Measurements from ENCODE around the gene C12orf60.
"Not testable (repeated sequence)": the region's sequence is repeated elsewhere in the genome, so short reads cannot be mapped to it uniquely, and the experiment has no call there.

The C12orf60 gene, protein sequence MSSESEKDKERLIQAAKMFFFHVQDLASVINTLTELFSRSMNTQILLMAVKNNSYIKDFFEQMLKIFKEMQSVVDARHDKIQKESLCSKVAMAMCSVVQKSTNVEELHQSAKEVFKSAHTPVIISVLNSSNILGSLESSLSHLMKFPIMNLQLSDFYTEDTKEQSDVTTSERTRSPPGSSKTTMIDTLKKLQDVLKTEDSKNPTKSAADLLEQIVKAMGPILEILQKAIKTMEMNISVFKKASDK

DNA sequence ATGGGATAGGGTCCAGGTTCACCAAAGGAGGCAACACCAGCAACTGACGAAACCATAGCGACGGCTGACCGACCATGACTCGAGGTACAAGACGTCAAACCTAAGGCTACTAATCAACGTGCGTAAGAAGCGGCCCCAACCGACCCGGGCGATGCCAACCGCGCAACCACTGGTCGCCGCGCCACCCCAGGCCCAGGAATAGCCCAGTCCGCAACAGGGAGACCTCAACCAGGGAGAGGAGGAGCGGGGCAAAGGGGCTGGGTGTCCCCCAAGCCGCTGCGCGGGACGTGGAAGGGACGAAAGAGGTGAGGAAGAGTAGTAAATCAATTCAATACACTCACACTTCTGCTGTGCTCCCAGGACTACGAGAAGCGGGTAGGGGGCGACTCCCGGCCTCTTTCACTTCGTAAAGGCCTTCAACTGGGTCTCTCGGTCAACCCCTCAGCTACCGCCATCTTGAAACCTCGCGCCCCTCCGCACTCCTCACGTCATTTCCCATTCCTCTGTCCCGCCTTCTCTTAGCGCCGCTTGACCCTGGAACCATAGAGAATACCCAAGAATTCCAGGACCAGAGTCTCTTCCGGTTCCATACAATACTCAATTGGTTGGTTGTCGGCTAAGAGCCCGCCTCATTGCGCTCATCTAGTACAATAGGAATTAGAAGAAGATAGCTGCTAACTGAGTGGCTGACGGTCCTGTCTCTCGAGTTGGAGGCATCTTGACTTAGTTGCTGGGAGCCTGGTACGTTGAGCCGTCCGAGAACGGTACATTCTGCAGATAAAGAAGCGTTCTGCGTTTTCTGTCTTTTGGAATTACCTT lies at the start of gene C12orf60, which contains the start of gene WBP11:
C12orf60 (plus strand) TSS at position 660 of the 819 bp plus-strand sequence. CDS start 19,266 bp downstream, outside the sequence.
WBP11 (minus strand) TSS at position 468 of the 819 bp plus-strand sequence. CDS start 2,095 bp downstream, outside the sequence.
- peak; percentile 97 for DNase-seq

GRCh38 chr12:14756334-14757143 lies 46.9 kb upstream of the C12orf60 start:
- DNase-seq = no peak

- not testable (repeated sequence) for DNase-seq
Measured at GRCh38 chr12:14759711-14760280, 43.7 kb upstream of the C12orf60 start.

DNA sequence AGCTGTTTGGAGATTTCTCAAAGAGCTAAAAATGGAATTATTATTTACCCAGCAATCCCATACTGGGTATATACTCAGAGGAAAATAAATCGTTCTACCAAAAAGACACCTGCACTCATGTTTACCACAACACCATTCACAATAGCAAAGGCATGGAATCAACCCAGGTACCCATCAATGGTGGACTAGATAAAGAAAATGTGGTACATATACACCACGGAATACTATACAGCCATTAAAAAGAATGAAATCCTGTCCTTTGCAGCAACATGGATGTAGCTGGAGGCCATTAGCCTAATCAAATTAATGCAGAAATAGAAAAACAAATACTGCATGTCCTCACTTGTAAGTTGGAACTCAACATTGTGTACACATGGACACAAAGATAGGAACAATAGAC lies 38.1 kb upstream of the C12orf60 start:
- DNase-seq = no peak

- DNase-seq = not testable (repeated sequence)
Measured at GRCh38 chr12:14766020-14766419, 37.5 kb upstream of the C12orf60 start.

- no peak for DNase-seq
Measured at GRCh38 chr12:14766649-14767215, 36.7 kb upstream of the C12orf60 start.

GRCh38 chr12:14767617-14768016 lies 35.9 kb upstream of the C12orf60 start:
- no peak for DNase-seq

DNA sequence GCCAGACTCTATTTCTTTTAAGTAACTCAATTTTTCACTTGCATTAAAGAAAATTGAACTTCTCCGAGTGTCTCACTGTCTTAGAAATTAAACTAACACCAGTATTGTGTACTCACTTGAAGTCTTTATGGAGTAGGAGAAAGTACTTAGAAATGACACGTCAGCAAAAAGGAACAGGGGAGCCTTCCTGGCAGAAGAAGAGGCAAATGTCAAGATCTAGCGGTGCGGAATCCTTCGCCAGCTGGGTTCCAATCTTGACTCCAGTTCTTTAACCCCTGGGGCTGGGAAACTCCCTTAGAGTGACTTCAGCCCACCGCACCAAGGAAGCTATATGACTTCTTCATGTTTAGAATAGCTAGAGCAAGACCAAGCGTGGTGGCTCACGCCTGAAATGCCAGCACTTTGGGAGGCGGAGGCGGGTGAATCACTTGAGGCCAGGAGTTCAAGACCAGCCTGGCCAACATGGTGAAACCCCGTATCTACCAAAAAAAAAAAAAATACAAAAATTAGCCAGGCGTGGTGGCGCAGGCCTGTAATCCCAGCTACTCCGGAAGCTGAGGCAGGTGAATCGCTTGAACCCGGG lies 34.6 kb upstream of the C12orf60 start:
- peak; percentile 51 for DNase-seq

DNA sequence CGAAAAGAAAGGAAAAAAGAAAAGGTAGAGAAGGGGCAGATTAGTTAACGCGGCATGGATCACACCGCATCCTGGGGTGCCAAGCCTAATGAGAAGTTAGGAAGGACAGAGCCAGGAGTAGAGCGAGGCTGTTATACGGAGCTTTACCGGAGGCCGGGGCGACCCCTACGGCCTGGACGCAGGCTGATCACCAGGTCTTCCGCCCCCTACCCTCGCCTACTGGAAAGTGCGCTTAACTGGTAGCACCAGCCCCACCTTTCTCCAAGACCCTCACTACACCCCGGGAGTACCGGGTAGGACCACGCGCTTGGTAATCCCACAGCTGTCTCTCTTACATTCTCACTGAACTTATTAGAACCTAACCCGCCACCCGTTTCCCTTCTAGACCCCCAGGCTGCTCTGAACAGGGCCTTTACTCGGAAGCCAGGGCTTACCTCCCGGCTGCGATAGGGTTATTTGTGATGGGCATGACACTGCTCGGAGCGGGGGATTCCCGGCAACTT lies 34.0 kb upstream of the C12orf60 start:
- DNase-seq = no peak

GRCh38 chr12:14769969-14770495 lies 33.4 kb upstream of the C12orf60 start:
- DNase-seq = peak; percentile 93

- peak; percentile 98 for DNase-seq
Measured at GRCh38 chr12:14770496-14771461, 32.7 kb upstream of the C12orf60 start.

DNA sequence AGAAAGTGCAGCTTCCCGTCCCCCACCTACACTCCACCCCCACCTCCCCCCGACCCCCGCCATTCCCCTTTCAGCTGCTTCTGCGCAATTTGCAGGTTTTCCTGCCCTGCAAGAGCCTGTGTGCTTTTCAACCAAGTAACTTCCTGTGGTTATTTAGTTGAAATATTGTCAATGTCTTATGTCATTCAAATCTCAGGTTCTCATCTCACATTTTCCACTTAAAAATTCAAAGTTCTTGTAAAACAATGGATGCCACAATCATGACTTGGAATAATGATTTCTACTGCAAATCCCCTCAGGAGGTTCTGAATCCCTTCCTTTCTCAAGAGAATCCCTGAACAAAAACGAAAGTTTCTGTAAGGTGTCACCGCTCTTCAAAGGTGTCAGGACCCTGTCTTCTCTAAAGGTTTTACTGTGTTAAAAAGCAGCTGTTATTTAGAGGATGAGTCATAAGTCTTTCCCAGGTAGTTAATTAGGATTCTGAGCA lies 31.8 kb upstream of the C12orf60 start:
- DNase-seq = peak; percentile 69

DNA sequence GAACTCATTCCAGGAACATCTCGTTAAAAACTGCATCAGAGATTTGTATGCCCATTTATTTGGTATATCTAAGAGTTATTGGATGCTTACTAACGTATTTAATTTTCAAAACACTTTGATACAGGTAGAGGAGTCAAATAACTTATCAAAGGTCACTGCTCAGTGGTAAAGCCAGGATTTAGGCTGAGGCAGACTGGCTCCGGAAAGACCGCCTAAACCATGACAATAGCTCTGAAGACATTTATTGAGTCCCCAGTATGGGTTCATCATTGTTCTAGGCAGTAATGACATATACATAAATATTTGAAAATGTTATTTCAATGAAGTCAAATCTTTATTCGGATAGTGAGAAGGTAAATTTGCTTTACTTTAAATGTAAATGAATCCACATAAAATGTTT lies 30.5 kb upstream of the C12orf60 start:
- DNase-seq = no peak

DNA sequence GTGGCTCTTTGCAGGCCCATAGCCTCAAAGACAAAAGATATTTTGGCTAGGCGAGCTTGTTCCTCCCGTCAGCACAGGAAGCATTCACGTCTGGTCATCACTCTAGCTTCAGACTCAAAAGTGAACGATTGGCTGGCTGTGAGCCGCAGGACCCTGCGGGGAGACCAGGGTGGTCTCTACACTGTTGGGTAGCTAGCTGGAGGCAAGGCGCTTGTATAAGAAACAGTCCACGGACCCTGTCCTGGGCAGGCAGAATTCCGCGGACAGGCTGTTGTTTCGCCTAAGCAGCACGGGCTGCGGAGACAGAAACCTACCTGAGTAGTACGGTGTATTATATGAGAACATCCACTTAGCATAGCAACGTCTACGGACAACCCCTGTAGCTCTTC lies 29.8 kb upstream of the C12orf60 start:
- DNase-seq = no peak

GRCh38 chr12:14774074-14774905 lies 29.2 kb upstream of the C12orf60 start:
- peak; percentile 96 for DNase-seq

- DNase-seq = peak; percentile 31
Measured at GRCh38 chr12:14774906-14775635, 28.4 kb upstream of the C12orf60 start.

- no peak for DNase-seq
Measured at GRCh38 chr12:14775636-14775980, 27.9 kb upstream of the C12orf60 start.

- peak; percentile 26 for DNase-seq
Measured at GRCh38 chr12:14776236-14776961, 27.1 kb upstream of the C12orf60 start.
